ENCODE results near the gene IGSF6.
"Not testable (repeated sequence)": the region's sequence is repeated elsewhere in the genome, so short reads cannot be mapped to it uniquely, and the experiment has no call there.

The IGSF6 gene

DNA sequence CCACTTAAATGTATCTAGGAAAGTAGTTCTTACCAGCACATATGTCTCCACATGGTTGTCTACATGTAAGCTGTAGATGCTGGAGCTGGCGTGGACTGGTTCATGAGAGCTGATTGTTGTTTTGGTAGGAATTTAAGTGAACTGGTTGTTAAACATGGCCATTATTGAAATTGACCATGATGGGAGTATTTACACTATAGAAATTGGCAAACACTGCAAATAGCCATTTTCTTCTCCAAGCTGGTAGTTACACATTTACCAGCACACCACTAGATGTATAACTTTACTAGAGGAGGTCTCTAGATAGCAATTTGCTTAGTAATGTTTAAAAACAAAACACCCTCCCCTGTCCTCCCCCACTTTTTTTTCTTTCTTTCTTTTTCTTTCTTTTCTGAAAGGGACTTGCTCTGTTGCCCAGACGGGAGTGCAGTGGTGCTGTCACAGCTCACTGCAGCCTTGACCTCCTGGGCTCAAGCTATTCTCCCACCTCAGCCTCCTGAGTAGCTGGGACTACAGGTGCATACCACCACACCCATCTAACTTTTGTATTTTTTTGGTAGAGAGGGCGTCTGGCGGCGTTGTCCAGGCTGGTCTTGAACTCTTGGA is 24.2 kb downstream of the IGSF6 start:
- no peak for DNase-seq

DNA sequence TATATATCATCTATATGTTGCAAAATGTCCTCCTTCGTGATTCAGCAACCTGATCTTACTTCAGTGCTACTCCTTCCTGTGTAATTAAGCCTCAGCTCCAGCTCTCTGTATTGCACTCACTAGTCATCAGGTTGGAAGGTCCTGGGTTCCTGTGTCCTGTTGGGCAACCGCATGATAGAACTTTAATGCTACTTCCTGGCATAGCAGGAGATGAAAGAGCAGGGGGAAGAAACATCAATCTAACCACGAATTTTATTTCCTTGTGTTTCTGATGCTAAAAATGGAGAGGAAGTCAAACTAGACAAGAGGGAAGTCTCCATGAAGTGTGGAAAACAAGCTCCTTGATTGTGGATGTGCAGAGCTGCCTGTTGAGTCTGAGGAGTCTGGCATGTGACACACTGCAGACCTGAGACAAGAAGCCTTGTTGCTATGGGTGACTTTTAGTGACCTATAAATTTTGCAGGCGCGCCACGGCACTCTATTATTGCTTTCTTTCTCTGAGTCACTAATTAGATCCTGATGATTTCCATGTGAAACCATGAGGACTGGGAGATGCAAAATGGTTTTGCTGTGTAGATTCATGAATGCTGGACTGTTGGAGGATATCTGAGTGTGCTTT is 25.6 kb downstream of the IGSF6 start:
- peak; percentile 92 for DNase-seq

DNA sequence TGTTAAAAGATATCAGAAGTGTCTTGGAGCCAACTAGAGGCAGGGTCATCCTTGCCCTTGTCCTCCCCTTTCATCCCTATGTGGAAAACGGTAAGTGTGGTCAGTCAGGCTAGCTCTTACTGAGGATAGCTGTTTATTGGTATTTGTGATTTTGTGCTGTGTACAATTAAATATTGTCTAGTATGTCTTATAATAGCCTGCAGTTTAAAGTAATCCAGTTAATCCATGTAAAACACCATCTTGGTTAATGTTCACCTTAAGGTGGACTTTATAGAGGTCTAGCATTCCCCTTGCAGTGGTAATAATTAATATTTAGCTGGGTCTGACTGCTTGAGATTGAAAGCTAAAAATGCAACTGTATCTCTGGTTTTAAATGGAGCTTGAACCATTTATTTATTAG is 27.4 kb downstream of the IGSF6 start:
- DNase-seq: no peak

GRCh38 chr16:21622545-21622944 is 29.9 kb downstream of the IGSF6 start:
- no peak for DNase-seq

DNA sequence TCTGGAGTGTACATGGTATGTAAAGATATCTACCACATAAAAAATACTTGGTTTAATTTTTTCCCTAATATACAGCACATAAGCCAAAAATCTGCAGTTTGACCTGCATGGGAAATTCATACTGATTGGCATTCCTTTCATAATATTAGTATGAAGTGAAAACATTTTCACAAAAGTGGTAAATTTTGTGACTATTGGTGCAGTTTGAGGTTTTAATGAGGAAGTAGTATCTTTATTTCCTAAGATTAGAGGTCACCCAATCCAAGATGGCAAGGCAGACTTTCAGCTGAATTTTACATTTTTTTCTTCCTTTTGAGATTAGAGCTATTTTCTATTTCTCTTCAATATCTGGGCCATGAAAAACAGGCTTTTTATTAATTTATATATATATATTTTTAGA is 31.8 kb downstream of the IGSF6 start:
- DNase-seq: no peak

DNA sequence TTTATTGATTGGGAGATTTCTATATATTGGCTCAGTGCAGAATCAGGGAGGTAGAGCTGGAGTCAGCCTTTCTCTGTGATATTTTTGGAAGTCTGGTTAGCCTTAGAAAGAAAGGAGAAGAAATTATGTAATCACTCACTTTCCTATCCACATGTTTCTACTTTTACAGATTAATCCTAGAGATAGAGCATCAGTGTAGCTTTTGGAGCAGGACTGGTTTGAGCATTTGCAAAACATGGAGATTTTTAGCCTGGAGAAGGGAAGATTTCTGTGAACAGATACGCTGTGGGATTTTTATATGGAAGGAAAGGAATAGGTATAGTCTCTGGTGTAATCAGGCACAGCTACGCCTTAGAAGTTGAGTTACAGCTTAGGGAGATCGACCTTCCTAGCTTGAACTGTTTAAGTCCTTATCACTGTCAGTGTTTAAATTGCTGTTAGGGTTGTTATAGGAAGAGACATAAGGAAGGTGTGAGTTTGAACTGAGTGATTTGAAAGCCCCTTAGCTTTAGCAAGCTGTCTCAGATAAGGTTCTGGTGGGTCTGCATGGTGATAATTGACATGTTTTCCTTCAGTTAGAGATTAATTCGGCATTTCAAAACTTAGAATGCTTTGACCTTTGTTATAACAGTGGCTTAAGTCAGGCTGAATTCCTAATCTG is 32.5 kb downstream of the IGSF6 start:
- DNase-seq: no peak

DNA sequence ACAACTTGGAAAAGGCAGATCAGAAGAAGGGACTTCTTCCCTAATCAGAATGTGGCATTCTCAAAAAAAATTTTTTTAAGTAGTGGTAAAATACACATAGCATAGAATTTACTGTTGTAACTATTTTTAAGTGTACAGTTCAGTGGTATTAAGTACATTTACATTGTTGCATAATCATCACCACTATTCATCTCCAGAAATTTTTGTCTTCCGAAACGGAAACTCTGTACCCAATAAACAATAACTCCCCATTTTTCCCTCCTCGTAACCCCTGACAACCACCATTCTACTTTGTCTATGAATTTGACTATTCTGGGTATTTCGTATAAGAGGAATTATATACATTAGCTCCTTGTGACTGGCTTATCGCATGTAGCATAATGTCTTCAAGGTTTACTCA is 34.1 kb downstream of the IGSF6 start:
- no peak for DNase-seq

DNA sequence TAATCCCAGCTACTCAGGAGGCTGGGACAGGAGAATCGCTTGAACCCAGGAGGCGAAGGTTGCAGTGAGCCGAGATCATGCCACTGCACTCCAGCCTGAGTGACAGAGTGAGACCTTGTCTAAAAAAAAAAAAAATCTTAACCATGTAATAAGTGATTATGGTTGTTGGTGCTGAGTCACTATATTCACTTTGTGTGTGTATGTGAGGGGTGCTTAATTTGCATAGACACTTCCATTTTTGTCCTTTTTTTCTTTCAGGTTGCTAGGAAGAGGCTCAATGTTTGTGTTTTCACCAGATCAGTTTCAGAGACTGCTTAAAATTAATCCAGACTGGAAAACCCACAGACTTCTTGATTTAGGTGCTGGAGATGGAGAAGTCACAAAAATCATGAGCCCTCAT is 34.8 kb downstream of the IGSF6 start:
- no peak for DNase-seq

DNA sequence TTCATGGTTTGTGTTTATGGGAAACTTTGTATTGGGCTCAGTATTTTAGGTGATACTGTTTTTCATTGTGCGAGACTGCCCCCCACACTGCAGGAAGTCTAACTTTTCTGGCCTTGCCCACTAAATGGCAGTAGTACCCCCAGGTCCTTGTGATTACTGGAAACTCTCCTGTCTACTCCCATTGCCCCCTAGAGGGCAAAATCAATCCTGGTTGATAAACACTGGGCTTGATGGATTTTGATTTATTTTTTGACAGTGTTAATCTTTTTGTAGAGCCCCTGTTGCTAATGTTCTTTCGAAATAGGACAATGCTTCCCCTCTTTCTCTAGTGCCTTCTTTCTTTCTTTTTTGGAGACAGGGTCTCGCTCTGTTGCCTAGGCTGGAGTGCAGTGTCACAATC is 37.5 kb downstream of the IGSF6 start:
- no peak for DNase-seq

GRCh38 chr16:21613781-21614180 is 38.6 kb downstream of the IGSF6 start:
- no peak for DNase-seq

DNA sequence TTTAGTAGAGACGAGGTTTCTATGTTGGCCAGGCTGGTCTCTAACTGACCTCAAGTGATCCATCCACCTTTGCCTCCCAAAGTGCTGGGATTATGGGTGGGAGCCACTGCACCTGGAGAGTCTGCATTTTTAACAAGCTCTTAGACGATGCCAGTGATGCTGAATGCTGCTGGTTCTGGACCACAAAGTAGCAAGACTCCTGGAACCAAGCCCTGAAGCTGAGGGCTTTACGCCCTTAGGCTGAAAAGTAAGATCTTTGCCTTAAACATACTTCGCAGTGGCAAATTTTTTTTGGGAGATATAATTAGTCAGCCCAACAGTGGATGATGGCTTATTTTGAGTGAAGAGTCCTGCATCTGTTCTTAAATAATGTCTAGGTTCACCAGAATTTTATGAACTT is 39.0 kb downstream of the IGSF6 start:
- no peak for DNase-seq

DNA sequence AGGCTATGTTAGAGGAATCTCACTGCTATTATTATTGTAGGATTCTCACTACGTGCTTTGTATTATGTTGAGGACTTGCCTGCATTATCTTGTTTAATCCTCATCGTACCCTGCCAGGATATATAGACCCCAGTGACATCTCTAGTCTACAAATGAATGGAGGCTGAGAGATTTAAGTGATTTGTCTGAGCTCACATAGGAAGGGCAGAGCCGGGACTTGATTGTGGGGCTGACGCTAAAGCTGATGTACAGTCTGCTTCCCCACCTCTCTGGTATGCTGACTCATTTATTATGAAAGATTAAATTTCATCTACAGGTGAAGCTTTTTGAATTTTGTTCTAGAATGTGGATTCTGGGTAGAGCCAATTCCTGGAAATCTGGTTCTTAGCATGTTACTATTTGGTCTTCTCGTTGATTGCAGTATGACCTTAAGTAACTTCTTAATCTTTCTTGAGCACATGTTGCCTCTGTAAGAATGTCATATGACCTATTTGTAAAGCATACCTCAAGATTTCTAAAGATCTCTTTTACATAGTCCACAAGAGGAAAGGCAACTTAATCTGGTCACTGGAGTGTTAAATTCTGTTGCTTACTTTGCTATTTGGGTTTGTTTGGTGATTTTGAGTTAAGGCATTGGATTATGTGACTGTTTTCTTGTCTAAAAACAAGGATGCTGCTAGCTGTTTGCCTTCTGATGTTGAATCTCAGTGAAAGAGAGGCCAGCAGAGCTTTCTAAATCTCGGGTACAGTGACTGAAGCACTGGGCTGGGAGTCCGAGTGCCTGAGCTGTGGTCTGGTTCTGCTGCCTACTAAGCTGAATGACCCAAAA is 40.6 kb downstream of the IGSF6 start:
- DNase-seq: no peak

DNA sequence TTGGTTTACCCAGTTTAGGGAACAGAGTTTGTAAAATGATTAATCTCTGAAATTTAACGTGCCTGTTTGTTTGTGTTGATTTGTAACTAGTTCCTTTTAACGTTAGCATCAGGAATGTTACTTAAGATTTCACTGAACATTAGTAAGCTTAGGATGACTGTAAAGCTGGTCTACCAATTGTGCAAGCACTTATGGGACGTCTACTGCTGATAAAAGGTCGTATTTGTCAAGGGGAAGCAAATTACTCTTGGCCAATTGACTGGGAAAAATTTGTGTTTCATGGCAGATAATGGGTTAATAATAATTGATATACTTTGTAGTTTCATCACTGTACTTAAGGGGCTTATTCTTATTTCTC is 41.2 kb downstream of the IGSF6 start:
- no peak for DNase-seq

- DNase-seq: no peak
These were observed 41.6 kb downstream of the IGSF6 start for GRCh38 chr16:21610766-21611165.

- peak; percentile 59 for DNase-seq
These were observed 42.3 kb downstream of the IGSF6 start for GRCh38 chr16:21610006-21610544.

GRCh38 chr16:21608639-21609328 is 43.6 kb downstream of the IGSF6 start:
- DNase-seq: no peak

- not testable (repeated sequence) for DNase-seq
These were observed 46.6 kb downstream of the IGSF6 start for GRCh38 chr16:21605848-21606247.

DNA sequence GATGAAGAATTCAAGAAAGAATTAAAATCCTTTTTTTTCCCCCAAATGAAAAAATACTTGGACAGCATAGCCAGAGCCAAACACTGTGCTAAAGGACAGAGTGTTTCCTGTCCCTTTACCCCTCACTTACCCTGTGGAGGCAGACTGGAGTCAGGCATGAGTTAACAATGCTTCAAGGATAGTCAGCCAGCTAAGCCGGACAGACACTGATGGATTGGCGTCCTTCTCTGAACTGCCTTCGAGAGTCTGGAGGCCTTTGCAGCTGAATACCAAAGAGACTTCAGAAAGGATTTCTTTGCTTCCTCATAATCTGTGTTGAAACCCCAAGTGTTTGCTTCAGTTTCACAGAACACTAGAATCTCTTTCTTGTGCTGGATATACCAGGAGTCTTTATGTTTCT is 48.5 kb downstream of the IGSF6 start:
- DNase-seq: no peak

DNA sequence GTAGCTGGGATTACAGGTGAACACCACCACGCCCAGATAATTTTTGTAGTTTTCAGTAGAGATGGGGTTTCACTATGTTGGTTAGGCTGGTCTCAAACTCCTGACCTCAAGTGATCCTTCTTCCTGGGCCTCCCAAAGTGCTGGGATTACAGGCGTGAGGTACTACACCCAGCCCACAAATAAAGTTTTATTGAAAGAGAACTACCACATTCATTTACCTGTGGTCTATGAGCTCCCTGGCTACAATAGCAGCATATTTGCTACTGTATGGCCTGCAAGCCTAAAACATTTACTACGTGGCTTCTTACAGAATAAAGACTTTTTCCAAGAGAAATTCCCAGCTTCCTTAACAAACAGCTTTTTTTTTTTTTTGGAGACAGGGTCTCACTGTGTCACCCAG is 49.6 kb downstream of the IGSF6 start:
- DNase-seq: no peak

DNA sequence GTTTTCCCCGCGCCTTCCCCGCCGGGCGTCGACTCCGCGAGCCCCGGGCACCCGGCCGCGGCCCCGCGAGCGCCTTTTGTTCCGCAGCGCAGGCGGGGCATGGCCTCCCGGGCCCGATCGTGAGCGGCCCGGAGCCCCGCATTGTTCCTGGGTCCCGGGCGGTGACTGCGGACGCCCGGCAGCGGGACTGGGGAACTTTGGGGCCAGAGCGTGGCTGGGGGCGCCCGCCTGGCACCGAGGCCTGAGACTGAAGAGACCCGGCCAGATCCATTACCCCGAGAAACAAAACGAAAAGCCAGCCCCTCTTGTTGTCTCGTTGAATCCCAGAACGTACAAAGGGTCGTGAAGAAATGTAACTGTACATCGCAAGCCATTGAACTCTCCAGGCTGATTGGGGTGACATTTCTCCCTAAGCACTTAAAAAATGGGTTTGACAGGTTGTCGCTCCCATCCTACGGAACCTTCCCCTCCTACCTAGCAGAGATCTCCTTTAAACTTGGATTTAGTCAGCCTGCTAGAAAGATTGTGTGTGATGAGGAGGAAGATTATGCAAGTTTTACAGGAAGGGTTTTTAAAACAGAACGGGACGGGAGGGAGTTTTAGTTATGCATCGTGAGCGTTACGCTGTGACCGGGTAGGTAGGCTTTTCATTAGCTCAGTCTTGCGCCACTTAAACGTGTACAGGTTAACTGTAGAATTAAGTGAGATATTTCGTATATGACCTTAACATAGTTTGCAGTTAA is 52.2 kb downstream of the IGSF6 start:
- peak; percentile 40 for DNase-seq

GRCh38 chr16:21599122-21600030 is 53.0 kb downstream of the IGSF6 start, which contains the start of gene METTL9:
Gene METTL9, plus strand, starts transcription at chr16:21599577. Its CDS starts 157 bp downstream, at chr16:21599734.
- peak; percentile 90 for DNase-seq

Measured in NCI-H526 treated with DMSO at 0.1 percent for 48 hours (cell line).